ENCODE measurements around the gene PRMT5. TPM values are rescaled to one million over a fixed set of nuclear protein-coding genes. Genes with fewer than 3 reads are reported as not detected.

The PRMT5 gene
- total RNA-seq, 3 donors from 2014 or later (not counting 1 experiment from before 2014, with no cell fraction given): 16.3 to 22.4 (median 18.5) TPM

- Mint-ChIP-seq H3K4me1 (no peaks in the 10 kb centered on the region), H3K4me3 (no peak overlapping the region), H3K36me3 (no peaks in the 10 kb centered on the region), H3K27me3 (ENCODE audit: low read depth in 2 of 2) (no peaks in the 10 kb centered on the region), H3K27ac (no peak overlapping the region), H3K9me3 (no peaks in the 10 kb centered on the region)
- 90% methylated on average over 4 of the region's 4 CpGs for WGBS (ENCODE audit: insufficient coverage)
- DNase-seq (no peak), ATAC-seq (no peak)
- H3K36me3 ChIP-seq (ENCODE audit: control insufficient read depth, insufficient read depth, low read length): no peaks in the 10 kb centered on the region
- intact Hi-C loops (cut with micrococcal nuclease): no loop called here
- no peaks in the 10 kb centered on the region for H3K9me3 ChIP-seq (ENCODE audit: control insufficient read depth, insufficient read depth, low read length)
- no peak overlapping the region for H3K4me3 ChIP-seq (ENCODE audit: low read length)
- TF ChIP-seq, protein P1, sequence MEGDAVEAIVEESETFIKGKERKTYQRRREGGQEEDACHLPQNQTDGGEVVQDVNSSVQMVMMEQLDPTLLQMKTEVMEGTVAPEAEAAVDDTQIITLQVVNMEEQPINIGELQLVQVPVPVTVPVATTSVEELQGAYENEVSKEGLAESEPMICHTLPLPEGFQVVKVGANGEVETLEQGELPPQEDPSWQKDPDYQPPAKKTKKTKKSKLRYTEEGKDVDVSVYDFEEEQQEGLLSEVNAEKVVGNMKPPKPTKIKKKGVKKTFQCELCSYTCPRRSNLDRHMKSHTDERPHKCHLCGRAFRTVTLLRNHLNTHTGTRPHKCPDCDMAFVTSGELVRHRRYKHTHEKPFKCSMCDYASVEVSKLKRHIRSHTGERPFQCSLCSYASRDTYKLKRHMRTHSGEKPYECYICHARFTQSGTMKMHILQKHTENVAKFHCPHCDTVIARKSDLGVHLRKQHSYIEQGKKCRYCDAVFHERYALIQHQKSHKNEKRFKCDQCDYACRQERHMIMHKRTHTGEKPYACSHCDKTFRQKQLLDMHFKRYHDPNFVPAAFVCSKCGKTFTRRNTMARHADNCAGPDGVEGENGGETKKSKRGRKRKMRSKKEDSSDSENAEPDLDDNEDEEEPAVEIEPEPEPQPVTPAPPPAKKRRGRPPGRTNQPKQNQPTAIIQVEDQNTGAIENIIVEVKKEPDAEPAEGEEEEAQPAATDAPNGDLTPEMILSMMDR (IDR thresholded peaks at IDR 0.05): no peak
- H3K27me3 ChIP-seq (ENCODE audit: control insufficient read depth, insufficient read depth, low read length): no peaks in the 10 kb centered on the region
- no peaks in the 10 kb centered on the region for H3K4me1 ChIP-seq (ENCODE audit: control insufficient read depth, insufficient read depth, low read length)
- H3K27ac ChIP-seq (ENCODE audit: low read length): no peak overlapping the region
Measured at GRCh38 chr14:22939684-22940083, 10.5 kb upstream of the PRMT5 start.

GRCh38 chr14:22935156-22935555 lies 6.0 kb upstream of the PRMT5 start:
- H3K27ac ChIP-seq (ENCODE audit: low read length): no peak overlapping the region
- H3K36me3 Mint-ChIP-seq: no peaks in the 10 kb centered on the region
- H3K27me3 Mint-ChIP-seq (ENCODE audit: low read depth in 2 of 2): no peaks in the 10 kb centered on the region
- H3K36me3 ChIP-seq (ENCODE audit: control insufficient read depth, insufficient read depth, low read length): no peaks in the 10 kb centered on the region
- no peaks in the 10 kb centered on the region for H3K9me3 Mint-ChIP-seq
- no peak overlapping the region for H3K4me3 ChIP-seq (ENCODE audit: low read length)
- no peaks in the 10 kb centered on the region for H3K9me3 ChIP-seq (ENCODE audit: control insufficient read depth, insufficient read depth, low read length)
- H3K27me3 ChIP-seq (ENCODE audit: control insufficient read depth, insufficient read depth, low read length): no peaks in the 10 kb centered on the region
- WGBS (ENCODE audit: insufficient coverage): no CpG with 5 or more reads among the region's 1 CpG
- peaks cover 7% of the 10 kb centered on the region for H3K4me1 ChIP-seq (ENCODE audit: control insufficient read depth, insufficient read depth, low read length)
- H3K27ac Mint-ChIP-seq: no peak overlapping the region
- DNase-seq (no peak), ATAC-seq (no peak)
- H3K4me3 Mint-ChIP-seq: no peak overlapping the region
- TF ChIP-seq, protein P1 (IDR thresholded peaks at IDR 0.05): no peak
- intact Hi-C loops (cut with micrococcal nuclease): no loop called here
- no peaks in the 10 kb centered on the region for H3K4me1 Mint-ChIP-seq

DNA sequence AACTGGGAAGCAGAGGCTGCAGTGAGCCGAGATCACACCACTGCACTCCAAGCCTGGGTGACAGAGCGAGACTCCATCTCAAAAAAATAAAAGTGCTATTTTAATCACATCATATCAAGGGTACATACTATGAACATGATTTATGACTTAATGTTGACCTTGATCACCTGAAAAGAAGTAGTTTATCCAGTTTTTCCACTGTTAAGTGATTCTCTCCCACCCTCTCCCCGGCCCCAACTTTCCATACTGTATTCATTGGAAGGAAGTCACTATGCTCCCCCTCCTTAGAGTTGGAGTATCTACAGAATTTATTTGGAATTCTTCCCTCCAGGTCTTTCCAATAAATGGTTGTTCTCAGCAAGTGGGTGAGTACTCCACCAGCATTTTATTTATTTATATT lies 3.0 kb upstream of the PRMT5 start:
- 100% methylated on average over 3 of the region's 3 CpGs for WGBS (ENCODE audit: insufficient coverage)
- TF ChIP-seq, protein P1 (IDR thresholded peaks at IDR 0.05): no peak
- Mint-ChIP-seq H3K36me3 (no peaks in the 10 kb centered on the region), H3K4me1 (no peaks in the 10 kb centered on the region), H3K27me3 (ENCODE audit: low read depth in 2 of 2) (no peaks in the 10 kb centered on the region), H3K9me3 (no peaks in the 10 kb centered on the region), H3K27ac (no peak overlapping the region), H3K4me3 (no peak overlapping the region)
- Histone ChIP-seq H3K9me3 (ENCODE audit: control insufficient read depth, insufficient read depth, low read length) (no peaks in the 10 kb centered on the region), H3K4me3 (ENCODE audit: low read length) (no peak overlapping the region), H3K27me3 (ENCODE audit: control insufficient read depth, insufficient read depth, low read length) (no peaks in the 10 kb centered on the region), H3K27ac (ENCODE audit: low read length) (no peak overlapping the region), H3K36me3 (ENCODE audit: control insufficient read depth, insufficient read depth, low read length) (no peaks in the 10 kb centered on the region), H3K4me1 (ENCODE audit: control insufficient read depth, insufficient read depth, low read length) (peaks cover 18% of the 10 kb centered on the region)
- DNase-seq (no peak), ATAC-seq (no peak)
- intact Hi-C loops (cut with micrococcal nuclease): loop anchor here (2.0 kb wide), 1 partner anchor 21 kb away; no protein-coding TSS in a partner anchor

- ATAC-seq (peak; percentile 8 to 28 (median 9)), DNase-seq (no peak)
- Histone ChIP-seq H3K27me3 (ENCODE audit: control insufficient read depth, insufficient read depth, low read length) (no peaks in the 10 kb centered on the region), H3K27ac (ENCODE audit: low read length) (peak overlapping the region; percentile 85), H3K36me3 (ENCODE audit: control insufficient read depth, insufficient read depth, low read length) (peaks cover 4% of the 10 kb centered on the region), H3K4me3 (ENCODE audit: low read length) (peak overlapping the region; percentile 89), H3K4me1 (ENCODE audit: control insufficient read depth, insufficient read depth, low read length) (peaks cover 18% of the 10 kb centered on the region), H3K9me3 (ENCODE audit: control insufficient read depth, insufficient read depth, low read length) (no peaks in the 10 kb centered on the region)
- Mint-ChIP-seq H3K9me3 (no peaks in the 10 kb centered on the region), H3K4me1 (no peaks in the 10 kb centered on the region), H3K27ac (no peak overlapping the region), H3K36me3 (no peaks in the 10 kb centered on the region), H3K4me3 (no peak overlapping the region), H3K27me3 (ENCODE audit: low read depth in 2 of 2) (no peaks in the 10 kb centered on the region)
- WGBS (ENCODE audit: insufficient coverage): 3% methylated on average over 1 of the region's 2 CpGs
- intact Hi-C loops (cut with micrococcal nuclease): loop anchor here (1.0 to 10.0 kb wide), 8 partner anchors 11 to 1205 kb away; partner anchors contain the start of genes CDH24, FITM1, HAUS4 and OXA1L
- TF ChIP-seq, protein P1 (IDR thresholded peaks at IDR 0.05): no peak
Measured at GRCh38 chr14:22929961-22930364, 787 bp upstream of the PRMT5 start.
